ENCODE measurements around the gene PLCH1.

DNA sequence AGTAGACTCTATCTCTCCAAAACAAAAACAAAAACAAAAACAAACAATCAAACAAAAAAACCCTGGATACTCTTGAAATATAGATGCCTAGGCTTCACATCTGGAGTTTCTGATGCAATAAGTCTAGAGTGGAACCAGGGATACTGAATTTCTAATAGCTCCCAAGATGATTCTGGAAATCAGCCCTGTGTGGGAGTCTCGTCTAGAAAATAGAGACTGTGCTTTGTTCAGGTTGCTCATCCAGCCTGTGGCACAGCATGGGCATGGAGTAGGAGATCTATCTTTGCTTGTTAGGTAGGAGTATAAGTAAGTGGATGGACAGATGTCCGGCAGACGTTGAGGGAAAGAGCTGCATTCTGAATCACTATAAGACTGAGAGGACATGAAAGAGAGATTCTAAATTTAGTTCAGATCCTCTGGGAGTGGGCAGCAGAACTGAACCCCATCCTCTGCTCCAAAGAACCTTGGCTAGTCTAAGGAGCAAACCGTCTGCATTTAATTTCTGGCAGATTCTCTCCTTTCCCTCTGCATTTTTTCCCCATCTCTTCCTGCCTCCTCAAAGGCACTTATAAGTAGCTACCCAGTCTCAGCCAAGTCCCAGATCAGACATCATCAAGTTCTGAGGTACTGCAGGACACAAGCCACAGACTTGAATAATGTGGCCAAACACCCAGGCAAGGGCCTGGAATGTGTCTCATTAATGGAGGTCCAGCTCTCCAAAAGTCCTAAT lies 358.8 kb downstream of the PLCH1 start:
- no peak for TF ChIP-seq EZH2 (IDR thresholded peaks at IDR 0.05; ENCODE audit: borderline replicate concordance, low read depth, low read length)
- no peak for TF ChIP-seq NBN (IDR thresholded peaks at IDR 0.05; ENCODE audit: low read depth)
- TF ChIP-seq, protein P1, sequence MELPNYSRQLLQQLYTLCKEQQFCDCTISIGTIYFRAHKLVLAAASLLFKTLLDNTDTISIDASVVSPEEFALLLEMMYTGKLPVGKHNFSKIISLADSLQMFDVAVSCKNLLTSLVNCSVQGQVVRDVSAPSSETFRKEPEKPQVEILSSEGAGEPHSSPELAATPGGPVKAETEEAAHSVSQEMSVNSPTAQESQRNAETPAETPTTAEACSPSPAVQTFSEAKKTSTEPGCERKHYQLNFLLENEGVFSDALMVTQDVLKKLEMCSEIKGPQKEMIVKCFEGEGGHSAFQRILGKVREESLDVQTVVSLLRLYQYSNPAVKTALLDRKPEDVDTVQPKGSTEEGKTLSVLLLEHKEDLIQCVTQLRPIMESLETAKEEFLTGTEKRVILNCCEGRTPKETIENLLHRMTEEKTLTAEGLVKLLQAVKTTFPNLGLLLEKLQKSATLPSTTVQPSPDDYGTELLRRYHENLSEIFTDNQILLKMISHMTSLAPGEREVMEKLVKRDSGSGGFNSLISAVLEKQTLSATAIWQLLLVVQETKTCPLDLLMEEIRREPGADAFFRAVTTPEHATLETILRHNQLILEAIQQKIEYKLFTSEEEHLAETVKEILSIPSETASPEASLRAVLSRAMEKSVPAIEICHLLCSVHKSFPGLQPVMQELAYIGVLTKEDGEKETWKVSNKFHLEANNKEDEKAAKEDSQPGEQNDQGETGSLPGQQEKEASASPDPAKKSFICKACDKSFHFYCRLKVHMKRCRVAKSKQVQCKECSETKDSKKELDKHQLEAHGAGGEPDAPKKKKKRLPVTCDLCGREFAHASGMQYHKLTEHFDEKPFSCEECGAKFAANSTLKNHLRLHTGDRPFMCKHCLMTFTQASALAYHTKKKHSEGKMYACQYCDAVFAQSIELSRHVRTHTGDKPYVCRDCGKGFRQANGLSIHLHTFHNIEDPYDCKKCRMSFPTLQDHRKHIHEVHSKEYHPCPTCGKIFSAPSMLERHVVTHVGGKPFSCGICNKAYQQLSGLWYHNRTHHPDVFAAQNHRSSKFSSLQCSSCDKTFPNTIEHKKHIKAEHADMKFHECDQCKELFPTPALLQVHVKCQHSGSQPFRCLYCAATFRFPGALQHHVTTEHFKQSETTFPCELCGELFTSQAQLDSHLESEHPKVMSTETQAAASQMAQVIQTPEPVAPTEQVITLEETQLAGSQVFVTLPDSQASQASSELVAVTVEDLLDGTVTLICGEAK (IDR thresholded peaks at IDR 0.05) = no peak
- TF ChIP-seq, protein P1 (CRISPR knock-in tag; IDR thresholded peaks at IDR 0.05) = no peak
- TF ChIP-seq, protein P2, sequence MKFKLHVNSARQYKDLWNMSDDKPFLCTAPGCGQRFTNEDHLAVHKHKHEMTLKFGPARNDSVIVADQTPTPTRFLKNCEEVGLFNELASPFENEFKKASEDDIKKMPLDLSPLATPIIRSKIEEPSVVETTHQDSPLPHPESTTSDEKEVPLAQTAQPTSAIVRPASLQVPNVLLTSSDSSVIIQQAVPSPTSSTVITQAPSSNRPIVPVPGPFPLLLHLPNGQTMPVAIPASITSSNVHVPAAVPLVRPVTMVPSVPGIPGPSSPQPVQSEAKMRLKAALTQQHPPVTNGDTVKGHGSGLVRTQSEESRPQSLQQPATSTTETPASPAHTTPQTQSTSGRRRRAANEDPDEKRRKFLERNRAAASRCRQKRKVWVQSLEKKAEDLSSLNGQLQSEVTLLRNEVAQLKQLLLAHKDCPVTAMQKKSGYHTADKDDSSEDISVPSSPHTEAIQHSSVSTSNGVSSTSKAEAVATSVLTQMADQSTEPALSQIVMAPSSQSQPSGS (CRISPR knock-in tag; IDR thresholded peaks at IDR 0.05) = no peak
- TF ChIP-seq NRF1 (conservative IDR thresholded peaks at IDR 0.05 in 1 of 2, IDR thresholded peaks at IDR 0.05 in 1 of 2) = no peak
- TF ChIP-seq HDAC3 (IDR thresholded peaks at IDR 0.05; ENCODE audit: borderline replicate concordance, partially characterized antibody) = no peak
- TF ChIP-seq, protein P3, sequence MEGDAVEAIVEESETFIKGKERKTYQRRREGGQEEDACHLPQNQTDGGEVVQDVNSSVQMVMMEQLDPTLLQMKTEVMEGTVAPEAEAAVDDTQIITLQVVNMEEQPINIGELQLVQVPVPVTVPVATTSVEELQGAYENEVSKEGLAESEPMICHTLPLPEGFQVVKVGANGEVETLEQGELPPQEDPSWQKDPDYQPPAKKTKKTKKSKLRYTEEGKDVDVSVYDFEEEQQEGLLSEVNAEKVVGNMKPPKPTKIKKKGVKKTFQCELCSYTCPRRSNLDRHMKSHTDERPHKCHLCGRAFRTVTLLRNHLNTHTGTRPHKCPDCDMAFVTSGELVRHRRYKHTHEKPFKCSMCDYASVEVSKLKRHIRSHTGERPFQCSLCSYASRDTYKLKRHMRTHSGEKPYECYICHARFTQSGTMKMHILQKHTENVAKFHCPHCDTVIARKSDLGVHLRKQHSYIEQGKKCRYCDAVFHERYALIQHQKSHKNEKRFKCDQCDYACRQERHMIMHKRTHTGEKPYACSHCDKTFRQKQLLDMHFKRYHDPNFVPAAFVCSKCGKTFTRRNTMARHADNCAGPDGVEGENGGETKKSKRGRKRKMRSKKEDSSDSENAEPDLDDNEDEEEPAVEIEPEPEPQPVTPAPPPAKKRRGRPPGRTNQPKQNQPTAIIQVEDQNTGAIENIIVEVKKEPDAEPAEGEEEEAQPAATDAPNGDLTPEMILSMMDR (IDR thresholded peaks at IDR 0.05 in 2 of 3, conservative IDR thresholded peaks at IDR 0.05 in 1 of 3; ENCODE audit: insufficient read depth in 2 of 3, low read depth in 1 of 3, low read length in 3 of 3) = no peak
- no peak for TF ChIP-seq GATA2 (CRISPR knock-in tag; IDR thresholded peaks at IDR 0.05)

Data from K562 (cell line).